HCT116 (cell line): ENCODE results near the gene TMEFF2. TPM values are rescaled to one million over a fixed set of nuclear protein-coding genes. Genes with fewer than 3 reads are reported as not detected.

Experiments used
- ATAC-seq: fragments of 200-7000 bp; cut with Tn5 transposase; 2 replicates; pipeline ENCODE4 v1.9.1; 2020; ENCODE audit warnings: mild to moderate bottlenecking, moderate library complexity
- BruUV-seq: library from RNA; stranded (reverse); fragments of 400-500 nt; replicated peaks from 2 replicates; lab custom pipeline; 2021; lab: Mats Ljungman, UMichigan
- CTCF ChIA-PET: fragments of 300-600 bp; sonication (Branson Sonifier 250); formaldehyde crosslinking; loops from one replicate; lab custom pipeline; 2021; ENCODE audit warnings: antibody characterized with exemption; lab: Charles Lee
- POLR2A ChIA-PET: fragments of 300-600, 350-600 bp; sonication (Branson Sonifier 250); formaldehyde crosslinking; loops from one replicate; lab custom pipeline; 2021; ENCODE audit warnings: antibody characterized with exemption; lab: Charles Lee
- RAD21 ChIA-PET, 2 experiments: fragments of 300-600 bp; sonication (Branson Sonifier 250); formaldehyde crosslinking; loops; one replicate each; lab custom pipeline; 2023; ENCODE audit warnings: low total read pairs in 2 of 2; ENCODE audit not compliant: uncharacterized antibody in 2 of 2, unreplicated experiment in 2 of 2, low non-redundant PET in 1 of 2; lab: Charles Lee
- DNase-seq: peaks from one replicate; pipeline ENCODE4 v3.0.0-alpha.2; 2010; ENCODE audit warnings: low read depth, low spot score
- H2AFZ ChIP-seq: fragments of 200-600 bp; shearing (Covaris generic), sonication (generic); 2 replicates; pipeline ENCODE4 v1.6.1; 2017; ENCODE audit warnings: low read depth, mixed run types, mixed read lengths, antibody characterized with exemption, low read length; ENCODE audit not compliant: poor library complexity, severe bottlenecking
- H3K27ac ChIP-seq: 2 replicates; pipeline ENCODE4 v1.5.1; 2012; ENCODE audit warnings: low read depth, low read length
- H3K27me3 ChIP-seq: fragments of 200-600 bp; sonication (generic); 2 replicates; pipeline ENCODE4 v1.6.1; 2016; ENCODE audit warnings: mixed run types, low read length, mixed read lengths; ENCODE audit not compliant: insufficient read depth
- H3K36me3 ChIP-seq, 2 experiments: fragments of 200-500 bp in 1 of 2; fragments of 200-600 bp in 1 of 2; sonication (Bioruptor generic) in 1 of 2; sonication (generic) in 1 of 2; 2 replicates each; pipeline versions ENCODE4 v1.5.1 to v1.6.1; 2014 to 2016; ENCODE audit warnings: low read length in 2 of 2, inconsistent platforms in 1 of 2, mixed read lengths in 1 of 2, mixed run types in 1 of 2; ENCODE audit not compliant: insufficient read depth in 2 of 2, control insufficient read depth in 1 of 2
- H3K4me1 ChIP-seq, 2 experiments: fragments of 200-600 bp in 1 of 2; sonication (generic) in 1 of 2; 2 replicates each; pipeline versions ENCODE4 v1.5.1 to v1.6.1; 2012 to 2017; ENCODE audit warnings: low read length in 2 of 2, inconsistent platforms in 1 of 2, mild to moderate bottlenecking in 1 of 2, mixed read lengths in 1 of 2, mixed run types in 1 of 2, moderate library complexity in 1 of 2; ENCODE audit not compliant: insufficient read depth in 2 of 2, control insufficient read depth in 1 of 2
- H3K4me2 ChIP-seq: fragments of 200-600 bp; sonication (generic); 2 replicates; pipeline ENCODE4 v1.6.1; 2017; ENCODE audit warnings: mixed run types, low read length, mixed read lengths
- H3K4me3 ChIP-seq, 2 experiments: fragments of 200-600 bp in 1 of 2; sonication (generic) in 1 of 2; replicated peaks in 1 of 2; 2 replicates each; pipeline ENCODE4 v1.5.1; 2011 to 2016; ENCODE audit warnings: low read length in 2 of 2, control low read depth in 1 of 2, low read depth in 1 of 2, mild to moderate bottlenecking in 1 of 2, mixed read lengths in 1 of 2, mixed run types in 1 of 2
- H3K79me2 ChIP-seq: fragments of 200-600 bp; sonication (generic); 2 replicates; pipeline ENCODE4 v1.6.1; 2017; ENCODE audit warnings: mild to moderate bottlenecking, mixed run types, low read length, moderate library complexity, mixed read lengths; ENCODE audit not compliant: insufficient read depth
- H3K9ac ChIP-seq: fragments of 200-600 bp; sonication (generic); 2 replicates; pipeline ENCODE4 v1.6.1; 2016; ENCODE audit warnings: low read length, mixed read lengths
- H3K9me2 ChIP-seq: fragments of 200-600 bp; sonication (generic), shearing (Covaris generic); 2 replicates; pipeline ENCODE4 v1.6.1; 2017; ENCODE audit warnings: mixed run types, mild to moderate bottlenecking, moderate library complexity; ENCODE audit not compliant: insufficient read depth
- H3K9me3 ChIP-seq, 2 experiments: fragments of 200-500 bp in 1 of 2; fragments of 200-600 bp in 1 of 2; sonication (Bioruptor generic) in 1 of 2; sonication (generic) in 1 of 2; 2 replicates each; pipeline ENCODE4 v1.6.1; 2014 to 2017; ENCODE audit warnings: low read length in 2 of 2, mixed read lengths in 2 of 2, inconsistent platforms in 1 of 2, low read depth in 1 of 2, mild to moderate bottlenecking in 1 of 2, mixed run types in 1 of 2, moderate library complexity in 1 of 2; ENCODE audit not compliant: control insufficient read depth in 1 of 2, insufficient read depth in 1 of 2
- H4K20me1 ChIP-seq: fragments of 200-600 bp; sonication (generic), shearing (Covaris generic); 2 replicates; pipeline ENCODE4 v1.6.1; 2017; ENCODE audit warnings: mixed run types, mild to moderate bottlenecking, moderate library complexity; ENCODE audit not compliant: insufficient read depth
- EGR1 ChIP-seq: IDR thresholded peaks from 2 replicates; pipeline ENCODE4 v1.6.1; 2012; ENCODE audit warnings: low read depth
- EZH2 ChIP-seq: fragments of 200-600 bp; sonication (generic); IDR thresholded peaks from 2 replicates; pipeline ENCODE4 v1.6.1; 2017; ENCODE audit warnings: antibody characterized with exemption, mixed run types
- POLR2AphosphoS5 ChIP-seq: IDR thresholded peaks from 2 replicates; pipeline ENCODE4 v1.6.1; 2011; ENCODE audit warnings: mild to moderate bottlenecking, low read depth, low read length, moderate library complexity
- SRF ChIP-seq: IDR thresholded peaks from 2 replicates; pipeline ENCODE4 v1.6.1; 2012; ENCODE audit warnings: low read depth
- ZNF274 ChIP-seq: fragments of 200-500 bp; sonication (Bioruptor generic); IDR thresholded peaks from 2 replicates; pipeline ENCODE4 v1.6.1; 2014; ENCODE audit warnings: mild to moderate bottlenecking, low read depth, low read length, inconsistent platforms
- intact Hi-C: fragments of 100-400 bp; cut with micrococcal nuclease; formaldehyde crosslinking; loops from 2 replicates; pipeline ENCODE4 v1.10.0; 2022
- total RNA-seq: library from RNA; stranded (reverse); gene quantifications from one replicate; pipeline ENCODE4 v1.2.1, GENCODE V29; 2021; ENCODE audit not compliant: unreplicated experiment
- TF ChIP-seq, protein P1 (sequence below): IDR thresholded peaks from 2 replicates; pipeline ENCODE4 v1.6.1; 2012
- TF ChIP-seq, protein P2 (sequence below): IDR thresholded peaks from 2 replicates; pipeline ENCODE4 v1.6.1; 2012
- TF ChIP-seq, protein P3 (sequence below): IDR thresholded peaks from 2 replicates; pipeline ENCODE4 v1.6.1; 2012; ENCODE audit warnings: low read depth

Gene TMEFF2
- total RNA-seq, 1 experiment from 2014 or later, result not detected

DNA sequence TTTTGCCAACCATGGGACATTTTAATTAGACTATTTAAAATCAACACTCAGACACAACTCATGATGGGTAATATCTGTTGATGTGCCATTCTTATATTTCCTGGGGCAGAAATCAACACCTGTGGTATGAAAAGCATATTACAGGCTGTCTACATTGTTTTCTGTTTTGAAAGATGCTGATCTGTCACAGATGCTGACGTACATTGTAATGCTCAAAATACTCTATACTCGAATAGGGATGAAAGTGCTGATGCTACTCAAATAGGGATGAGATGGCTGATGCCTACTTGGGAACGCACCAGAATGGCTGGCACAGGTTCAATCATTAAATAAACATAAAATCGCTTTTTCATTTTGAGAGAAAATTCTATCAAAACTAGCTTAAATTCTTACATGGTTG lies 41.2 kb downstream of the TMEFF2 start:
- CTCF ChIA-PET, result interaction anchor here (1.9 kb wide), 1 partner anchor 9 kb away, joined by 6 read pairs; no protein-coding TSS in a partner anchor
- no TSS peak for BruUV-seq
- RAD21 ChIA-PET, result no interaction called here

DNA sequence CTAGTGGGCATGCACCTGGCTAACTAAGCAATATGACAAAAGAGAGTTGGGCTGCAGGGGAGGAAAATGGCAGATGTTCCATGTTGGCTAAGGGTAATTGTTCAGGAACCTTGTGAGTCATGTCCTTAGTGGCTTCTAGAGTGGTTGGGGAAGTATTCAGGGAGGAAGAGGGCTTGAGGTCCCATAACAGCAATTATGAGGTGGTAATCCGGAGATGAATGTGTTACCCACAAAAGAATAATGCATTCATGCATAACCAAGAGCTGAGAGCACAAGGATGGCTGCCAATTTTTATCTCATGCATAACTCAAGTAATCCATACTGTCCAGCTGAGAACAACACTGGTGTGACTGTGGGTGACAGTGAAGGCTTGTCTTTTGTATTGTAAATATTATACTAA lies 42.9 kb downstream of the TMEFF2 start:
- intact Hi-C loops, result no loop called here
- TF ChIP-seq, protein P1, sequence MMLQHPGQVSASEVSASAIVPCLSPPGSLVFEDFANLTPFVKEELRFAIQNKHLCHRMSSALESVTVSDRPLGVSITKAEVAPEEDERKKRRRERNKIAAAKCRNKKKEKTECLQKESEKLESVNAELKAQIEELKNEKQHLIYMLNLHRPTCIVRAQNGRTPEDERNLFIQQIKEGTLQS, result no peak
- TF ChIP-seq EGR1, result no peak
- TF ChIP-seq, protein P2, sequence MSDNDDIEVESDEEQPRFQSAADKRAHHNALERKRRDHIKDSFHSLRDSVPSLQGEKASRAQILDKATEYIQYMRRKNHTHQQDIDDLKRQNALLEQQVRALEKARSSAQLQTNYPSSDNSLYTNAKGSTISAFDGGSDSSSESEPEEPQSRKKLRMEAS, result no peak
- no peak for TF ChIP-seq ZNF274
- TF ChIP-seq SRF, result no peak
- TF ChIP-seq, protein P3, sequence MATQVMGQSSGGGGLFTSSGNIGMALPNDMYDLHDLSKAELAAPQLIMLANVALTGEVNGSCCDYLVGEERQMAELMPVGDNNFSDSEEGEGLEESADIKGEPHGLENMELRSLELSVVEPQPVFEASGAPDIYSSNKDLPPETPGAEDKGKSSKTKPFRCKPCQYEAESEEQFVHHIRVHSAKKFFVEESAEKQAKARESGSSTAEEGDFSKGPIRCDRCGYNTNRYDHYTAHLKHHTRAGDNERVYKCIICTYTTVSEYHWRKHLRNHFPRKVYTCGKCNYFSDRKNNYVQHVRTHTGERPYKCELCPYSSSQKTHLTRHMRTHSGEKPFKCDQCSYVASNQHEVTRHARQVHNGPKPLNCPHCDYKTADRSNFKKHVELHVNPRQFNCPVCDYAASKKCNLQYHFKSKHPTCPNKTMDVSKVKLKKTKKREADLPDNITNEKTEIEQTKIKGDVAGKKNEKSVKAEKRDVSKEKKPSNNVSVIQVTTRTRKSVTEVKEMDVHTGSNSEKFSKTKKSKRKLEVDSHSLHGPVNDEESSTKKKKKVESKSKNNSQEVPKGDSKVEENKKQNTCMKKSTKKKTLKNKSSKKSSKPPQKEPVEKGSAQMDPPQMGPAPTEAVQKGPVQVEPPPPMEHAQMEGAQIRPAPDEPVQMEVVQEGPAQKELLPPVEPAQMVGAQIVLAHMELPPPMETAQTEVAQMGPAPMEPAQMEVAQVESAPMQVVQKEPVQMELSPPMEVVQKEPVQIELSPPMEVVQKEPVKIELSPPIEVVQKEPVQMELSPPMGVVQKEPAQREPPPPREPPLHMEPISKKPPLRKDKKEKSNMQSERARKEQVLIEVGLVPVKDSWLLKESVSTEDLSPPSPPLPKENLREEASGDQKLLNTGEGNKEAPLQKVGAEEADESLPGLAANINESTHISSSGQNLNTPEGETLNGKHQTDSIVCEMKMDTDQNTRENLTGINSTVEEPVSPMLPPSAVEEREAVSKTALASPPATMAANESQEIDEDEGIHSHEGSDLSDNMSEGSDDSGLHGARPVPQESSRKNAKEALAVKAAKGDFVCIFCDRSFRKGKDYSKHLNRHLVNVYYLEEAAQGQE, result no peak
- no peaks in the 10 kb centered on the region for H3K9me3 ChIP-seq
- DNase-seq (no peak), ATAC-seq (no peak)
- H3K9me2 ChIP-seq, result 0 out of 2 replicates have a peak, but pooled peaks cover 8% of the 10 kb centered on the region
- H3K27me3 ChIP-seq, result no peaks in the 10 kb centered on the region
- H3K27ac ChIP-seq, result no peak overlapping the region
- no peak overlapping the region for H3K4me3 ChIP-seq
- no peaks in the 10 kb centered on the region for H3K79me2 ChIP-seq
- ChIA-PET CTCF (interaction anchor here (1.9 kb wide), 1 partner anchor 11 kb away, joined by 6 read pairs; no protein-coding TSS in a partner anchor), POLR2A (no interaction called here), RAD21 (no interaction called here)
- BruUV-seq, result no TSS peak
- no peaks in the 10 kb centered on the region for H3K4me1 ChIP-seq
- H2AFZ ChIP-seq, result no peak overlapping the region
- H4K20me1 ChIP-seq, result no peaks in the 10 kb centered on the region
- H3K9ac ChIP-seq, result no peak overlapping the region
- no peak overlapping the region for H3K4me2 ChIP-seq
- no peaks in the 10 kb centered on the region for H3K36me3 ChIP-seq

More for the DNA sequence above, 41.2 kb downstream of the TMEFF2 start:
- ATAC-seq (no peak), DNase-seq (no peak)
- H3K79me2 ChIP-seq, result no peaks in the 10 kb centered on the region
- H3K36me3 ChIP-seq, result no peaks in the 10 kb centered on the region
- TF ChIP-seq, protein P1, result no peak
- TF ChIP-seq EZH2, result no peak
- no peak for TF ChIP-seq POLR2AphosphoS5
- H3K4me2 ChIP-seq, result no peak overlapping the region
- no peaks in the 10 kb centered on the region for H4K20me1 ChIP-seq
- POLR2A ChIA-PET, result no interaction called here
- H2AFZ ChIP-seq, result no peak overlapping the region
- H3K4me1 ChIP-seq, result no peaks in the 10 kb centered on the region
- intact Hi-C loops, result no loop called here
- no peaks in the 10 kb centered on the region for H3K27me3 ChIP-seq
- no peaks in the 10 kb centered on the region for H3K9me3 ChIP-seq
- H3K4me3 ChIP-seq, result no peak overlapping the region
- no peak overlapping the region for H3K27ac ChIP-seq
- no peak overlapping the region for H3K9ac ChIP-seq
- 0 out of 2 replicates have a peak, but pooled peaks cover 8% of the 10 kb centered on the region for H3K9me2 ChIP-seq
